GM12878 (cell line): Measurements from ENCODE around the gene DDC. TPM values are rescaled to one million over a fixed set of nuclear protein-coding genes. Genes with fewer than 3 reads are reported as not detected.

Experiments used
- CREM ChIP-seq: IDR thresholded peaks from 2 replicates; pipeline ENCODE4 v1.6.1; 2014; ENCODE audit warnings: antibody characterized with exemption, low read depth
- KLF5 ChIP-seq: fragments of 450-650 bp; IDR thresholded peaks from 2 replicates; pipeline ENCODE4 v1.6.1; 2014; ENCODE audit warnings: mild to moderate bottlenecking; ENCODE audit not compliant: partially characterized antibody
- NFYA ChIP-seq: IDR thresholded peaks from 2 replicates; pipeline ENCODE4 v1.6.1; 2011; ENCODE audit warnings: low read depth, mild to moderate bottlenecking, low read length, improper control_type of control experiment, borderline replicate concordance
- RBBP5 ChIP-seq: fragments of 200-600 bp; sonication (generic); conservative IDR thresholded peaks from 2 replicates; pipeline ENCODE4 v1.6.1; 2016
- RELB ChIP-seq: fragments of 450-650 bp; IDR thresholded peaks from 2 replicates; pipeline ENCODE4 v1.6.1; 2017; ENCODE audit warnings: low read depth, mild to moderate bottlenecking, moderate library complexity
- SMAD1 ChIP-seq: fragments of 450-650 bp; IDR thresholded peaks from 2 replicates; pipeline ENCODE4 v1.6.1; 2018; ENCODE audit warnings: mild to moderate bottlenecking, low read depth; ENCODE audit not compliant: partially characterized antibody
- STAT3 ChIP-seq: IDR thresholded peaks from 2 replicates; pipeline ENCODE4 v1.6.1; 2011; ENCODE audit warnings: low read depth, low read length, improper control_type of control experiment
- ZNF592 ChIP-seq: fragments of 450-650 bp; IDR thresholded peaks from 2 replicates; pipeline ENCODE4 v1.6.1; 2017; ENCODE audit warnings: mild to moderate bottlenecking, moderate library complexity
- polyA plus RNA-seq, 11 experiments: library from polyadenylated mRNA; depleted of rRNA in 4 of 11; unstranded in 6 of 11; stranded (reverse) in 5 of 11; fragments of >200 nt; fragmentation: Nextera tagmentation in 4 of 11; fragmentation: Illumina TruSeq in 1 of 11; extraction: Ambion mirVana in 4 of 11; extraction: Trizol in 1 of 11; gene quantifications; 1 replicate in 1 of 11; 2 replicates in 10 of 11; pipeline versions ENCODE4 v1.2.1 to v1.2.3, GENCODE V29; 2011 to 2016; ENCODE audit warnings: inconsistent platforms in 2 of 11, missing spikeins in 2 of 11, low read depth in 1 of 11
- total RNA-seq, 4 experiments: library from RNA; depleted of rRNA in 3 of 4; stranded (reverse); fragments of >200 nt in 3 of 4; fragmentation: Illumina TruSeq in 1 of 4; extraction: Trizol in 1 of 4; gene quantifications; 2 replicates each; pipeline versions ENCODE4 v1.2.1 to v1.2.3, GENCODE V29; 2013 to 2021

Gene DDC
- total and polyA plus RNA-seq, 10 of the 15 experiments (the other 5 are each of a cell fraction or from before 2014, with no cell fraction given): not detected

GRCh38 chr7:50450590-50451032 lies 114.6 kb downstream of the DDC start (continued):
- TF ChIP-seq ZNF592 (no peak), STAT3 (no peak), RBBP5 (no peak), KLF5 (no peak), SMAD1 (no peak), NFYA (no peak), RELB (0 out of 2 replicates have a peak, but pooled peaks have one; percentile 18), CREM (no peak)
